Vagina (tissue), 2 donors: Measurements from ENCODE around the gene PTPRN2. TPM values are rescaled to one million over a fixed set of nuclear protein-coding genes. Genes with fewer than 3 reads are reported as not detected.
A peak's percentile ranks its signal among the peaks of the same experiment; 100 is the strongest.

Source experiments
- DNase-seq, 2 donors: peaks; one replicate each; pipeline ENCODE4 v3.0.0-alpha.2; 2017; ENCODE audit errors: extremely low spot score in 2 of 2
- H3K27ac ChIP-seq: fragments of 200-600 bp; sonication (generic); one replicate; pipeline ENCODE4 v1.5.1; 2019
- H3K27me3 ChIP-seq: fragments of 200-600 bp; sonication (generic); one replicate; pipeline ENCODE4 v1.5.1; 2019
- H3K36me3 ChIP-seq, 2 donors: fragments of 200-600 bp; sonication (generic); one replicate each; pipeline ENCODE4 v1.5.1; 2017 to 2019
- H3K4me1 ChIP-seq: fragments of 200-600 bp; sonication (generic); one replicate; pipeline ENCODE4 v1.5.1; 2019
- H3K4me3 ChIP-seq, 2 donors: fragments of 200-600 bp; sonication (generic); 1 replicate in 1 of 2; 2 replicates in 1 of 2; pipeline ENCODE4 v1.5.1; 2016 to 2019
- H3K9me3 ChIP-seq: fragments of 200-600 bp; sonication (generic); one replicate; pipeline ENCODE4 v1.5.1; 2019
- POLR2A ChIP-seq, 2 donors: fragments of 450-650 bp; IDR thresholded peaks; one replicate each; pipeline ENCODE4 v1.6.1; 2017; ENCODE audit warnings: antibody characterized with exemption in 2 of 2, mild to moderate bottlenecking in 2 of 2, moderate library complexity in 2 of 2
- POLR2AphosphoS5 ChIP-seq, 2 donors: sonication (generic); formaldehyde crosslinking; IDR thresholded peaks; one replicate each; pipeline ENCODE4 v1.9.0; 2017; ENCODE audit warnings: antibody characterized with exemption in 2 of 2, mild to moderate bottlenecking in 2 of 2, low read depth in 1 of 2; ENCODE audit not compliant: insufficient read depth in 1 of 2
- intact Hi-C: fragments of 100-400 bp; cut with DNase I; formaldehyde crosslinking; loops from one replicate; pipeline ENCODE4 v1.15.1; 2023
- total RNA-seq: library from RNA; depleted of rRNA; stranded (reverse); fragments of >200 nt; gene quantifications from one replicate; pipeline ENCODE4 v1.2.3, GENCODE V29; 2016
- TF ChIP-seq, protein P1 (sequence below), 3 experiments: fragments of 450-650 bp in 2 of 3; fragments of 200-600 bp in 1 of 3; sonication (generic) in 1 of 3; IDR thresholded peaks; one replicate each; pipeline ENCODE4 v1.5.1; 2017 to 2019; ENCODE audit warnings: antibody characterized with exemption in 3 of 3, mild to moderate bottlenecking in 2 of 3, moderate library complexity in 2 of 3

Gene PTPRN2
- total RNA-seq, 1 donor from 2014 or later: 7.4 TPM

DNA sequence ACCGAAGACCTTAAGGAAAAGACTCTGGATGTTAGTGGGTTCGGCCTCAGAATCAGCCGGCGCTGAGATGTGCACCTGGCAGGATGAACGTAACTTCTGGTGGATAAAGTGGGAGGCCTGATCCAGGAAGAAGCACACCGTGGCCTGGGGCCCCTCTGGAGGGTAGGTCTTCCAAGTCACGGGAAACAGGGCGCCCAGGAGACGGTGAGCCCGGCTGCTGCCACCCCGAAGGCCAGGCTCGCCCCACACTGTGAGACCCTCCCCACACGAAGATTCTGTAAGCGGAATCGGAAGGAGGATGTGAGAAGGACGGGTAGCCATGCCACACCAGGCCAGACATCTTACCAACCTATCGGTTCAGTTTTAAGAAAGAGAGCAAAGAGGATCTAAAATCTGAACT, 971.8 kb downstream of the PTPRN2 start:
- DNase-seq: no peak
- H3K4me3 ChIP-seq: no peak overlapping the region
- intact Hi-C loops: no loop called here
- no peaks in the 10 kb centered on the region for H3K9me3 ChIP-seq
- TF ChIP-seq, protein P1, sequence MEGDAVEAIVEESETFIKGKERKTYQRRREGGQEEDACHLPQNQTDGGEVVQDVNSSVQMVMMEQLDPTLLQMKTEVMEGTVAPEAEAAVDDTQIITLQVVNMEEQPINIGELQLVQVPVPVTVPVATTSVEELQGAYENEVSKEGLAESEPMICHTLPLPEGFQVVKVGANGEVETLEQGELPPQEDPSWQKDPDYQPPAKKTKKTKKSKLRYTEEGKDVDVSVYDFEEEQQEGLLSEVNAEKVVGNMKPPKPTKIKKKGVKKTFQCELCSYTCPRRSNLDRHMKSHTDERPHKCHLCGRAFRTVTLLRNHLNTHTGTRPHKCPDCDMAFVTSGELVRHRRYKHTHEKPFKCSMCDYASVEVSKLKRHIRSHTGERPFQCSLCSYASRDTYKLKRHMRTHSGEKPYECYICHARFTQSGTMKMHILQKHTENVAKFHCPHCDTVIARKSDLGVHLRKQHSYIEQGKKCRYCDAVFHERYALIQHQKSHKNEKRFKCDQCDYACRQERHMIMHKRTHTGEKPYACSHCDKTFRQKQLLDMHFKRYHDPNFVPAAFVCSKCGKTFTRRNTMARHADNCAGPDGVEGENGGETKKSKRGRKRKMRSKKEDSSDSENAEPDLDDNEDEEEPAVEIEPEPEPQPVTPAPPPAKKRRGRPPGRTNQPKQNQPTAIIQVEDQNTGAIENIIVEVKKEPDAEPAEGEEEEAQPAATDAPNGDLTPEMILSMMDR (IDR thresholded peaks at IDR 0.05): no peak
- TF ChIP-seq POLR2A (IDR thresholded peaks at IDR 0.05) (no peak), POLR2AphosphoS5 (IDR thresholded peaks at IDR 0.05; ENCODE audit: insufficient read depth in 1 of 2, low read depth in 1 of 2) (no peak)
- no peaks in the 10 kb centered on the region for H3K36me3 ChIP-seq
- no peaks in the 10 kb centered on the region for H3K27me3 ChIP-seq
- no peak overlapping the region for H3K27ac ChIP-seq
- H3K4me1 ChIP-seq: peaks cover 18% of the 10 kb centered on the region

DNA sequence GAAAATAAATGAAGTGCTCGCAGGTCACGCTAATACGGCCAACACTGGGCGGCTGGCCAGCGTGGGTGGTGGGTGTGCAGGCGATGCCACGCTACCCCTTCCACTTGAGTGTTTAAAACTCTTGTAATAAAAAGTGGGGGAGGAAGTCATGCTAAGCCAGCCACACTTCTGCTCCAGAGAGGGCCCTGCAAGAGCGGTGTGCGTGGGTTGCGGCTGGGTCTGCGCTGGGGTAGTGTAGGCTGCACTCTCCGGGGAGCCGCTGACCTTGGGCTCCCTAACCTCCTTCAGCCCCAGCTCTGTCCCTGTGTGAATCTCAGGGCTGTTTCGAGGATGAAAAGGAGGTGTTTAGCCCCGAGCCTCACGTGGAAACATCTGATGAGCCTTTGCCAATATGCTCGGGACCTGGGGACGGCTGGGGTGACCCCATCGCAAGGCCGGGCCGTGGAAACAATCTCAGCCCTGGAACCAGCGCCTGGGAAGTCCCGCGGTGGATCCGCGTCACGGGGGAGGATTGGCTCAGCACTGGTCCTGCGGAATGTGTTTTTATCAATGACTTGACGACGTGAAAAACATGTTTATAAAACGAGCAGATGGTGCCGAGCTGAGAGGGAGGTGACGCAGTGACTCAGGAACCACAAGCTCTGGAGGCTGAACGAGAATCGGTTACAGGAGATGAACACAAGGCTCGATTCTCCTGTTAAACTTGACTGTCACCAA, 972.4 kb downstream of the PTPRN2 start:
- no peak for DNase-seq
- H3K27ac ChIP-seq: no peak overlapping the region
- intact Hi-C loops: no loop called here

DNA sequence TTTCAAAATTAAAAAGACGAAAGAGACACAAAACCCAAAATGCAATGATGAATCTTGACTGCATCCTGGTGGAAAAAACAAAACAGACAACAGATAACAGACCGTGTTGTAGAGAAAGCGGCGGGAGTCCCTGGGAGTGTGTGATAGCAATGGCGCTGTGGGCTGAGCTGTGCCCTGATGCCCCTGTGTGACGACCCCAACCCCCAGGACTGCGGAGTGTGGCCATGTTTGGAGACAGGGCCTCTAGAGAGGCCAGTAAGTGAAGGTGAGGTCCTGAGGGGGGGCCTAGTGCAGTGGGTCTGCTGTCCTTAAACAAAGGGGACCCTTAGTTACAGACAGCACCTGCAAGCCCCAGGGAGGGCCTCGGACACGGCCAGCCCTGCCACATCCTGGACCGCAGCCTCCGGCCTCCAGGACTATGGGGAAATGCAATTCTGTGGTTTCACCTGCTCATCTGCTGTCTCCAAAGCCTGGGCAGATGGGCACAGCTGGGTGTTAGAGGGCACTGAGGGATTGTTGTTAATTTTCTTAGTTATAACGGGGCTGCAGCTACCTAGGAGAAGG, 973.1 kb downstream of the PTPRN2 start:
- no peak overlapping the region for H3K27ac ChIP-seq
- intact Hi-C loops: no loop called here
- no peak for DNase-seq

More for the DNA sequence above, 972.4 kb downstream of the PTPRN2 start:
- Histone ChIP-seq H3K4me3 (no peak overlapping the region), H3K36me3 (no peaks in the 10 kb centered on the region), H3K9me3 (no peaks in the 10 kb centered on the region), H3K27me3 (no peaks in the 10 kb centered on the region), H3K4me1 (peaks cover 18% of the 10 kb centered on the region)
- TF ChIP-seq, protein P1 (IDR thresholded peaks at IDR 0.05): no peak
- TF ChIP-seq POLR2AphosphoS5 (IDR thresholded peaks at IDR 0.05; ENCODE audit: insufficient read depth in 1 of 2, low read depth in 1 of 2) (no peak), POLR2A (IDR thresholded peaks at IDR 0.05) (no peak)

DNA sequence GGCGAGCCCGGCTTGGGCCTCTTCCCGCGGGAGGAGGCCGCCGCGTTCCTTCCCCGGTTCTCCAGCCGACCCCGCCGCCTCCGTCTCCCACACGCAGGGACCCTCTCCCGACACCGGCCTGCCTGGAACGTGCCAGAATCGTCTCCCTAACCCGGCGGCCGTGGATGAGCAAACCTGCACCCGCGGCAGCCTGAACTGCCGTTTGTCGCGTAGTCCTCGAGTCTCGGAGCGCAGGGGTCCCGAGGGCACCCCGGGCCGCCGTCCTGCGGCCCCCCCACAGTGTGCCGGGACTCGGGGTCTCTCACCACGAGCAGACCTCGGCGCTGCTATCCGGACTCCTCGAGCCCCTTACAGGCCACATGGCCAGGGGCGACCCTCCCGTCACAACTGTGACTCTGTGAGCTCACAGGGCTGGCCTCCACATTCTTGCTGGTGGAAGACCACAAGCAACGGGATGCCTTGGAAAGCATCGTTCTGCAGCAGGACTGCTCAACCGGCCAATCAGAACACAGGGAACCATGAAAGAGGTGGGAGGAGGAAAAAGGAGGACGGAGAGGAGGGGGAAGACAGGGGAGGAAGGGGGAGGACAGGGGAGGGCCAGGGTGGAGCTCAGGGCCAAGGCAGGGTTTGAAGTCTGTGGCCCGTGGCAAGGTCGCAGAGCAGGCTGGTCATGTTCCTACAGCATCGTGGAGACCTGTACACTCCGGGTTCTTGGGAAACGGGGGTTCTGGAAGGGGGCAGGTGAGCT, 973.9 kb downstream of the PTPRN2 start:
- intact Hi-C loops: no loop called here
- TF ChIP-seq POLR2AphosphoS5 (IDR thresholded peaks at IDR 0.05; ENCODE audit: insufficient read depth in 1 of 2, low read depth in 1 of 2): no peak
- no peak for TF ChIP-seq POLR2A (IDR thresholded peaks at IDR 0.05)
- TF ChIP-seq, protein P1 (IDR thresholded peaks at IDR 0.05): no peak
- no peak for DNase-seq
- Histone ChIP-seq H3K27me3 (no peaks in the 10 kb centered on the region), H3K36me3 (no peaks in the 10 kb centered on the region), H3K4me3 (peak overlapping the region; percentile 50 to 51), H3K4me1 (peaks cover 18% of the 10 kb centered on the region), H3K27ac (no peak overlapping the region), H3K9me3 (no peaks in the 10 kb centered on the region)

More for the DNA sequence above, 973.1 kb downstream of the PTPRN2 start:
- no peaks in the 10 kb centered on the region for H3K36me3 ChIP-seq
- H3K27me3 ChIP-seq: no peaks in the 10 kb centered on the region
- TF ChIP-seq POLR2AphosphoS5 (IDR thresholded peaks at IDR 0.05; ENCODE audit: insufficient read depth in 1 of 2, low read depth in 1 of 2) (no peak), POLR2A (IDR thresholded peaks at IDR 0.05) (no peak)
- TF ChIP-seq, protein P1 (IDR thresholded peaks at IDR 0.05): no peak
- H3K4me1 ChIP-seq: peaks cover 18% of the 10 kb centered on the region
- no peaks in the 10 kb centered on the region for H3K9me3 ChIP-seq
- no peak overlapping the region for H3K4me3 ChIP-seq
